ENCODE data around the gene PDZD8.
"Not testable (repeated sequence)": the region's sequence is repeated elsewhere in the genome, so short reads cannot be mapped to it uniquely, and the experiment has no call there.

PDZD8 gene

DNA sequence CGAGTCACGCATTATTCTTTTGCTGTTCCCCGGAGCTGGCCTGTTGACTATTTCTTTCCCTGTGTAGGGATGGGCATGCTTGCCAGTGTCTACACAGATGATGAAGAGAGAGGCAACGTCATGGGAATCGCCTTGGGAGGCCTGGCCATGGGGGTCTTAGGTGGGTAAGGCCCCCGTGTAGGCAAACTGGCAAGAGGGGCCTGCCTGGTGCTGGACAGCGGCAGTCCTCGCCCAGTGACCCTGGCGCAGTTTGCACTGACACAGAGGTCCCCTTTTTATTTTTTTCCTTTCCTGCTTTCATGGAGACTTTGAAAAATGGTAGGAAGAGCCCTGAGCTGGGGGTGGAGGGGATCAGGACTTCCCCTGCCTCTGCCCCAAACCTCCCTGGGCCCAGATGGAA is 120.9 kb downstream of the PDZD8 start:
- ATAC-seq = no peak

- ATAC-seq = no peak
These were observed 121.3 kb downstream of the PDZD8 start for GRCh38 chr10:117253908-117254307.

GRCh38 chr10:117250411-117250810 is 124.8 kb downstream of the PDZD8 start:
- no peak for ATAC-seq

- ATAC-seq = no peak
These were observed 125.6 kb downstream of the PDZD8 start for GRCh38 chr10:117249493-117250093.

DNA sequence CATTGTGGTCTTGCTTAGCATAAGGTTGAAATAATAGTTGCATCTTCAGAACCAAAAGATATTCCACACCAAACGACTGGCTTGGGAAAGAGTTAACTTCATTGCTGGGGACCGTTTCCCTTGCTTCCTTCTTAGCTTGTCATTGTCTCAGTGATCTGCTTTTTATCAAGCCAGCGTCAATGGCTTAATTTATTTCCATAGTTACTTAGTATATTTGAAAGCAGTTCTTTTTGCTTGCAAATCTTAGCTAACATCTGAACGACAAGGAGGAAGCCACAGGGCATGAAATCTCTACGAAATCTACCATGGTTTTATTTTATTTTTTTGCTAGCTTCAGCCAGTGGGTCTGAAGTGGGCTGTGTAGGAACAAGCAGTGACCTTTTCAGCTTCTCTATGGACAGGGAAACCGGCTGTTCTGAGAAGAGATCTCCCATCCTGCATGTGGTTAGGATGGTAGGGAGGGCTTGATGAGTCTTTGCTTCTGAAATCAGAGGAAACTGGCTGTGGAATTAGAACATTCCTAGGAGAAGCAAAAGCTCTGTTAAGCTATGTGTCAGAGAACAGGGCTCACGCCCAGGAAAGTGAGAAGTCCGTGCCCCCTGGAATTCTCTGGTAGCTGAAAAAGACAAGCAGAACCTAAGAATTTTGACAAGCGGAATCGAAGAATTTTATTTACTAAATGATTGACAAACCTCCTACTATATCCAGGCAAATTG is 126.3 kb downstream of the PDZD8 start:
- no peak for ATAC-seq

- no peak for ATAC-seq
These were observed 128.1 kb downstream of the PDZD8 start for GRCh38 chr10:117246997-117247671.

DNA sequence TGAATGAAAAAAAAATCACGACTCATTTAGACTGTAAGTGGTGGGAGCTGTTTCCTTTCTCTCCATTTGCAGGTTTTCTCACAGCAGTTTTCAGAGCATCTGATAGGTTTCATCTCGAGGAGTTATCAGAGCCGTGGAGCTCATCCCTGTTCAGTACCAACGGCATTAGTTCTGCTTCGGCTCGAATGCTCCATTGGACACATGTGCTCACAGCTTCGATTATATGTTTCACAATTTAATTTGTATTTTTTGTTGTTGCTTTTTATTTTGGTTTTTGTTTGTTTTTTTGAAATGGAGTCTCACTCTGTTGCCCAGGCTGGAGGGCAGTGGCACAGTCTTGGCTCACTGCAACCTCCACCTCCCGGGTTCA is 132.8 kb downstream of the PDZD8 start:
- no peak for ATAC-seq

GRCh38 chr10:117241541-117242462 is 133.4 kb downstream of the PDZD8 start:
- no peak for ATAC-seq

DNA sequence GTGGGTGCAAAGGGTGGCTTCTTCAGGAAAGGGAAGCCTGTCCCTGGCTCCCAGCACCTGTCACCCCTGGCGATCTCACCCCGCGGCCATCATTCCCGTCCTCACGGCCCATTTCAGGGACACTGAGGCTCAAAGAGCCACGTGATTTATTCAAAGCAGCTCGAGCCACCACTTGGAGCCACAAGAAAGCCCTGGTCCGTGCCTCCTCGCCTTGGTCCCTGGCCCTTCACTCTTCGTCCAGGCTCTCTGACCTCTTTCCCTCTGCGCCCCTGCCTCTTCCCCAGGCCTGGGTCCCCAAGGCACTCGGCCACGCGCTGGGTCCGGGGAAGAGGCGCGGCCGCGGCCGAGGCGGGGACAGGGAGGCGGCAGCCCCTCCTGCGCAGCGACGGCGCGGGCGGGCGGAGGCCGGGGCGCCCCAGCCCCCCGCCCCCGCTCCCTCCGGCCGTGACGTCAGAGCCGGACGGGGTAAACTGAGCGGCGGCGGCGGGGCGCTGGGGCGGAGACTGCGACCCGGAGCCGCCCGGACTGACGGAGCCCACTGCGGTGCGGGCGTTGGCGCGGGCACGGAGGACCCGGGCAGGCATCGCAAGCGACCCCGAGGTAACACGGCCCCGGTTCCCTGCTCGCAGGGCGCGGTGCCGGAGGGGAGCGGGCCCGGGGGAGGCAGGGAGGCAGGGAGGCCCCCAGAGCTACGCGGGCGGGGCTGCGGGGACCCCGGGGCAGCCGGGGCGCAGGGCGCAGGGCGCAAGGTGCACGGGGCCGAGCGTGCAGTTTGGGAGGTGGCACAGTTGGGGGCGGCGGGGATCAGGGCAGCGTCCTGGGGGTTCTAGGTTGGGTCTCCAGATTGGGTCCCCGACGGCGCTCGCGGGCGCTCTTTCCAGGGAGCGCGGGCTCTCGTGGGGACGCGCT is 134.4 kb downstream of the PDZD8 start, which contains the start of gene SLC18A2:
Gene SLC18A2 (plus strand): TSS at position 494 of the 909 bp plus-strand sequence. CDS start 580 bp downstream, outside the sequence.
- no peak for ATAC-seq

DNA sequence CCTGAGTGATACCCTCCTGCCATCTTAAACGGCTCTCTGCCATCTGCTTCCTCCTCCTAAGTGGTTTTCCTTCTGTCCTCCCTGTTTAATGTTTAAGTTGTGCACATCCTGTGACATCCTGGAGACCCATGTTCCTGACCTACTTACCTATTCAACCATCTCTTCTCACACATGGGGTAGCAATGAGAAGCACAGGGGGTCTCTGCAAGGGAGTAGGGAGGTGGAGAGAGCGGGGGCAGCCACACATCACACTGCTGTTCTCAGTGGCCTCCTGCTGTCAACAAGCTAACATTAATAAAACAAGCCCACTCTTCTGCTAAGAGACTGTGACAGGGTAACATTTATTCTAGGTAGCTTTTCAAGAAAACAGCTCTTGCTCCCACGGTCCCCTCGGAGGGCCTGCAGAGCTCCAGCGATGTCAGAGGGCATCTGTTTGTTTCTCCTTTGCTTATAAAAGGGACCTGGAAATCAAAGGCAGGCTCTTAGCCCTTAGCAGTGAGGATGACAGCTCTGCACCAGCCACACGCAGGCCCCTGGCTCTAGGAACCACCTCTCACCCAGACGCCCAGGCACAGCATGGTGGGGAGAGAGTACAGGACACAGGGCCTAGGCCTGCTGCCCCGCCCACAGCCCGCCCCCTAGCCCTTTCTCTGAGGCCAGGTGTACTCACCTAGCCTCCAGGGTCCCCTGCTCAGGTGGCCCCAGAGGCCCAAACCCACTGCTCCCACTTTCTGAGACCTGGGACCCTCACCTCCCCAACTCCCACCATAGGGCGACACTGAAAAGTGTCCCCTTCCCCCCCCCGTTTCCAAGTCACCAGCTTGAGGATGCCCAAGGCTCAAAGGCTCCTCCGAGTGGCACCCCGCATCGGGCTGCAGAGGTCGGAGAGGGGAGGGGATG is 135.3 kb downstream of the PDZD8 start:
- ATAC-seq = no peak

GRCh38 chr10:117239051-117239450 is 136.2 kb downstream of the PDZD8 start:
- ATAC-seq = no peak

DNA sequence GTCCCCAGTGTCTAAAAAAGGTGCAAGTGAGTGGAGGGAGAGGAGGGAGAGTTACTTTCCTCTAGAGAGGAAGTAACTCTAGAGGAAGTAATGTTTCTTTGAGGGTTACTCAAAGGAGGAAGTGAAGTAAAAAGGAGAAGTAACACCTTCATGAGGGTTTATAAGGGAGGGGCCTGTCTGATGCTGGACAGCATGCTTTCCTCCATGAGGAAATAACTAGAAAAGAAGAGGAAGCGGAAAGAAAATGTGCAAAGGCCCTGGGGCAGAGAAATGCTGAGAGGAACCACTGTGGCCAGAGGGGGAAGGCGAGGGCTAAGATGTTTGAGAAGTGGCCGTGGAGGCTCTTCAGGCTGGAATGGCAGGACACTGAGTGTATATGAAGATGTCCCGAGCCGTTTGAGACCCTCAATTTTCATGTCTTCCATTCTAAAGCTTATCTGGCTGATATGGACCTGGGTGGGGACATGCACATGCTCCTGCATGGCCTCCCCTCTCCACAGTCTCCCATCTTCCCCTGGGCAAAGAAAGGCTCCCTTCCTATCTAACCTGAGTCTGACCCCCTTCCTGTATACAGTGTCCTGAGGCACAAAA is 137.7 kb downstream of the PDZD8 start:
- no peak for ATAC-seq

GRCh38 chr10:117230107-117230506 is 145.1 kb downstream of the PDZD8 start:
- ATAC-seq = not testable (repeated sequence)

GRCh38 chr10:117228210-117228609 is 147.0 kb downstream of the PDZD8 start:
- no peak for ATAC-seq

All from activated CD4-positive, CD25-positive, alpha-beta regulatory T cell treated with anti-CD3 and anti-CD28 coated beads, Interleukin-2, amount 50 U/mL, for 24 hours (primary cell).